ENCODE results near the gene USP28. TPM values are rescaled to one million over a fixed set of nuclear protein-coding genes. Genes with fewer than 3 reads are reported as not detected.
A peak's percentile ranks its signal among the peaks of the same experiment; 100 is the strongest.

Gene USP28
- polyA plus RNA-seq, 1 experiment, result 38.7 TPM

GRCh38 chr11:113907681-113908080, 32.3 kb upstream of the USP28 start:
- Histone ChIP-seq H3K4me3 (ENCODE audit: low read depth, low read length) (no peak overlapping the region), H3K27me3 (ENCODE audit: control insufficient read depth, insufficient read depth, low read length) (no peaks in the 10 kb centered on the region), H3K9me3 (ENCODE audit: control insufficient read depth, insufficient read depth, low read length) (no peaks in the 10 kb centered on the region), H3K27ac (ENCODE audit: low read depth, low read length) (no peak overlapping the region)
- TF ChIP-seq, protein P1, sequence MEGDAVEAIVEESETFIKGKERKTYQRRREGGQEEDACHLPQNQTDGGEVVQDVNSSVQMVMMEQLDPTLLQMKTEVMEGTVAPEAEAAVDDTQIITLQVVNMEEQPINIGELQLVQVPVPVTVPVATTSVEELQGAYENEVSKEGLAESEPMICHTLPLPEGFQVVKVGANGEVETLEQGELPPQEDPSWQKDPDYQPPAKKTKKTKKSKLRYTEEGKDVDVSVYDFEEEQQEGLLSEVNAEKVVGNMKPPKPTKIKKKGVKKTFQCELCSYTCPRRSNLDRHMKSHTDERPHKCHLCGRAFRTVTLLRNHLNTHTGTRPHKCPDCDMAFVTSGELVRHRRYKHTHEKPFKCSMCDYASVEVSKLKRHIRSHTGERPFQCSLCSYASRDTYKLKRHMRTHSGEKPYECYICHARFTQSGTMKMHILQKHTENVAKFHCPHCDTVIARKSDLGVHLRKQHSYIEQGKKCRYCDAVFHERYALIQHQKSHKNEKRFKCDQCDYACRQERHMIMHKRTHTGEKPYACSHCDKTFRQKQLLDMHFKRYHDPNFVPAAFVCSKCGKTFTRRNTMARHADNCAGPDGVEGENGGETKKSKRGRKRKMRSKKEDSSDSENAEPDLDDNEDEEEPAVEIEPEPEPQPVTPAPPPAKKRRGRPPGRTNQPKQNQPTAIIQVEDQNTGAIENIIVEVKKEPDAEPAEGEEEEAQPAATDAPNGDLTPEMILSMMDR (IDR thresholded peaks at IDR 0.05; ENCODE audit: low read depth, low read length), result no peak
- ChIA-PET POLR2A (no interaction called here), CTCF (interaction anchor here (2.6 to 4.3 kb wide), 2 partner anchors 11 to 353 kb away, joined by 14 to 30 read pairs; no protein-coding TSS in a partner anchor)
- no peak for DNase-seq (ENCODE audit: low read depth, low spot score)

- Histone ChIP-seq H3K4me3 (ENCODE audit: low read depth, low read length) (no peak overlapping the region), H3K27me3 (ENCODE audit: control insufficient read depth, insufficient read depth, low read length) (no peaks in the 10 kb centered on the region), H3K27ac (ENCODE audit: low read depth, low read length) (no peak overlapping the region), H3K9me3 (ENCODE audit: control insufficient read depth, insufficient read depth, low read length) (no peaks in the 10 kb centered on the region)
- CTCF ChIA-PET, result interaction anchor here (0.7 to 4.3 kb wide), 5 partner anchors 11 to 355 kb away, joined by 3 to 30 read pairs (median 11); no protein-coding TSS in a partner anchor
- POLR2A ChIA-PET, result no interaction called here
- TF ChIP-seq, protein P1 (IDR thresholded peaks at IDR 0.05; ENCODE audit: low read depth, low read length), result no peak
- no peak for DNase-seq (ENCODE audit: low read depth, low spot score)
Measured at GRCh38 chr11:113907152-113907551, 31.8 kb upstream of the USP28 start.

- ChIA-PET POLR2A (no interaction called here), CTCF (interaction anchor here (0.9 to 4.3 kb wide), 5 partner anchors 10 to 356 kb away, joined by 3 to 30 read pairs (median 11); no protein-coding TSS in a partner anchor)
- no peak for DNase-seq (ENCODE audit: low read depth, low spot score)
- Histone ChIP-seq H3K9me3 (ENCODE audit: control insufficient read depth, insufficient read depth, low read length) (no peaks in the 10 kb centered on the region), H3K4me3 (ENCODE audit: low read depth, low read length) (no peak overlapping the region), H3K27ac (ENCODE audit: low read depth, low read length) (no peak overlapping the region), H3K27me3 (ENCODE audit: control insufficient read depth, insufficient read depth, low read length) (no peaks in the 10 kb centered on the region)
- TF ChIP-seq, protein P1 (IDR thresholded peaks at IDR 0.05; ENCODE audit: low read depth, low read length), result no peak
Measured at GRCh38 chr11:113906516-113906915, 31.1 kb upstream of the USP28 start.

- Histone ChIP-seq H3K27me3 (ENCODE audit: control insufficient read depth, insufficient read depth, low read length) (no peaks in the 10 kb centered on the region), H3K9me3 (ENCODE audit: control insufficient read depth, insufficient read depth, low read length) (no peaks in the 10 kb centered on the region), H3K27ac (ENCODE audit: low read depth, low read length) (no peak overlapping the region), H3K4me3 (ENCODE audit: low read depth, low read length) (no peak overlapping the region)
- ChIA-PET POLR2A (no interaction called here), CTCF (interaction anchor here (1.1 to 4.3 kb wide), 5 partner anchors 10 to 357 kb away, joined by 4 to 30 read pairs (median 11); no protein-coding TSS in a partner anchor)
- peak; percentile 8 for DNase-seq (ENCODE audit: low read depth, low spot score)
- TF ChIP-seq, protein P1 (IDR thresholded peaks at IDR 0.05; ENCODE audit: low read depth, low read length), result peak; percentile 36; the same call in 1 of the 2 replicates
Measured at GRCh38 chr11:113906038-113906437, 30.7 kb upstream of the USP28 start.

GRCh38 chr11:113904379-113905101, 29.2 kb upstream of the USP28 start, which contains the start of gene HTR3B:
HTR3B (plus strand) TSS chr11:113904796; CDS start chr11:113904934, 138 bp downstream.
- DNase-seq (ENCODE audit: low read depth, low spot score), result no peak
- POLR2A ChIA-PET, result no interaction called here
- CTCF ChIA-PET, result interaction anchor here (0.7 to 4.3 kb wide), 2 partner anchors 8 to 357 kb away, joined by 3 to 30 read pairs; no protein-coding TSS in a partner anchor
- TF ChIP-seq, protein P1 (IDR thresholded peaks at IDR 0.05; ENCODE audit: low read depth, low read length), result no peak
- H3K27me3 ChIP-seq (ENCODE audit: control insufficient read depth, insufficient read depth, low read length), result no peaks in the 10 kb centered on the region
- no peak within 1 kb of the TSS for H3K4me3 ChIP-seq (ENCODE audit: low read depth, low read length)
- H3K27ac ChIP-seq (ENCODE audit: low read depth, low read length), result no peak within 1 kb of the TSS
- H3K9me3 ChIP-seq (ENCODE audit: control insufficient read depth, insufficient read depth, low read length), result no peaks in the 10 kb centered on the region
